ENCODE measurements around the gene TMEM165. TPM values are rescaled to one million over a fixed set of nuclear protein-coding genes. Genes with fewer than 3 reads are reported as not detected.

The TMEM165 gene
- total RNA-seq, 3 donors from 2014 or later (not counting 1 experiment from before 2014, with no cell fraction given) = 86.9 to 113 (median 102) TPM

DNA sequence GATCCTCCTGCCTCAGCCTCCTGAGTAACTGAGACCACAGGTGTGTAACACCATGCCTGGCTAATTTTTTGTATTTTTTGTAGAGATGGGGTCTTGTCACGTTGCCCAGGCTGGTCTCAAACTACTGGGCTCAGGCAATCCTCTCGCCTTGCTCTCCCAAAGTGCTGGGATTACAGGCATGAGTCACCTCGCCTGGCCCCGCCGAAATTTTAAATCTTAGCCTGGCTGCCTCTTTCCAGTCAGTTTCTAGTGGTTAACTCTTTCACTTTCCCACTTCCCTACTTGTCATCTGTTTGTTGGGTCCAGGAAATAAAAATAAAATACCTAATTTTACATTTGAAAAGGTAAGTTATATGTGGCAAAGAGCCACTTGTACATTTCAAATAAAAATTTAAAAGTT, 62.4 kb downstream of the TMEM165 start:
- Mint-ChIP-seq H3K36me3 (peaks cover 7% of the 10 kb centered on the region), H3K27ac (no peak overlapping the region), H3K9me3 (no peaks in the 10 kb centered on the region), H3K4me3 (no peak overlapping the region), H3K27me3 (ENCODE audit: low read depth in 2 of 2) (no peaks in the 10 kb centered on the region), H3K4me1 (no peaks in the 10 kb centered on the region)
- Histone ChIP-seq H3K4me3 (ENCODE audit: low read length) (no peak overlapping the region), H3K27me3 (ENCODE audit: control insufficient read depth, insufficient read depth, low read length) (no peaks in the 10 kb centered on the region), H3K9me3 (ENCODE audit: control insufficient read depth, insufficient read depth, low read length) (no peaks in the 10 kb centered on the region), H3K36me3 (ENCODE audit: control insufficient read depth, insufficient read depth, low read length) (peaks cover 20% of the 10 kb centered on the region), H3K27ac (ENCODE audit: low read length) (no peak overlapping the region), H3K4me1 (ENCODE audit: control insufficient read depth, insufficient read depth, low read length) (no peaks in the 10 kb centered on the region)
- ATAC-seq (no peak), DNase-seq (no peak)
- 98% methylated on average over 5 of the region's 5 CpGs for WGBS (ENCODE audit: insufficient coverage)
- intact Hi-C loops (cut with micrococcal nuclease) = no loop called here
- TF ChIP-seq CTCF (IDR thresholded peaks at IDR 0.05) = no peak

- Histone ChIP-seq H3K9me3 (ENCODE audit: control insufficient read depth, insufficient read depth, low read length) (no peaks in the 10 kb centered on the region), H3K4me1 (ENCODE audit: control insufficient read depth, insufficient read depth, low read length) (no peaks in the 10 kb centered on the region), H3K4me3 (ENCODE audit: low read length) (no peak overlapping the region), H3K36me3 (ENCODE audit: control insufficient read depth, insufficient read depth, low read length) (peaks cover 20% of the 10 kb centered on the region), H3K27me3 (ENCODE audit: control insufficient read depth, insufficient read depth, low read length) (no peaks in the 10 kb centered on the region), H3K27ac (ENCODE audit: low read length) (no peak overlapping the region)
- ATAC-seq (no peak), DNase-seq (no peak)
- Mint-ChIP-seq H3K27me3 (ENCODE audit: low read depth in 2 of 2) (no peaks in the 10 kb centered on the region), H3K4me1 (no peaks in the 10 kb centered on the region), H3K27ac (no peak overlapping the region), H3K4me3 (no peak overlapping the region), H3K9me3 (no peaks in the 10 kb centered on the region), H3K36me3 (peaks cover 7% of the 10 kb centered on the region)
- no peak for TF ChIP-seq CTCF (IDR thresholded peaks at IDR 0.05)
- intact Hi-C loops (cut with micrococcal nuclease) = no loop called here
- 100% methylated on average over 1 of the region's 2 CpGs for WGBS (ENCODE audit: insufficient coverage)
Observed at GRCh38 chr4:55458611-55459010, 62.9 kb downstream of the TMEM165 start.

GRCh38 chr4:55466001-55466400, 70.2 kb downstream of the TMEM165 start:
- Mint-ChIP-seq H3K4me1 (no peaks in the 10 kb centered on the region), H3K36me3 (no peaks in the 10 kb centered on the region), H3K4me3 (no peak overlapping the region), H3K9me3 (no peaks in the 10 kb centered on the region), H3K27ac (no peak overlapping the region), H3K27me3 (ENCODE audit: low read depth in 2 of 2) (no peaks in the 10 kb centered on the region)
- no peaks in the 10 kb centered on the region for H3K9me3 ChIP-seq (ENCODE audit: control insufficient read depth, insufficient read depth, low read length)
- peaks cover 23% of the 10 kb centered on the region for H3K36me3 ChIP-seq (ENCODE audit: control insufficient read depth, insufficient read depth, low read length)
- H3K4me1 ChIP-seq (ENCODE audit: control insufficient read depth, insufficient read depth, low read length) = no peaks in the 10 kb centered on the region
- no peak for DNase-seq
- 91% methylated on average over 3 of the region's 3 CpGs for WGBS (ENCODE audit: insufficient coverage)
- no peaks in the 10 kb centered on the region for H3K27me3 ChIP-seq (ENCODE audit: control insufficient read depth, insufficient read depth, low read length)
- H3K27ac ChIP-seq (ENCODE audit: low read length) = no peak overlapping the region
- intact Hi-C loops (cut with micrococcal nuclease) = no loop called here
- TF ChIP-seq CTCF (IDR thresholded peaks at IDR 0.05) = no peak
- no peak for ATAC-seq
- H3K4me3 ChIP-seq (ENCODE audit: low read length) = no peak overlapping the region

DNA sequence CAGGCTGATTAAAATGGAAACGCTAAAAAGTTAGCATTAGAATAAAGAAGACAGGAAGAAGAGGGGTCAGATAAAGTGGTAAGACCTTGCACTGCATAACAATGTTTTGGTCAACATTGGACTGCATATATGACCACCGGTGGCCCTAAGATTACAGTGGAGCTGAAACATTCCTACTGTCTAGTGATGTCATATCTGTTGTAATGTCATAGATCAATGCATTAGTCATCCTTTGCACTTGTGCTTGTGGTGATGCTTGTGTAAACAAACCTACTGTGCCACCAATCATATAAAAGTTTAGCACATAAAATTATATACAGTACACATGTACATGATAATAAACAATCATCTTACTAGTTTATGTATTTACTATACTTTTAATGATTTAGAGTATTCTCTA, 73.0 kb downstream of the TMEM165 start:
- Histone ChIP-seq H3K36me3 (ENCODE audit: control insufficient read depth, insufficient read depth, low read length) (peaks cover 21% of the 10 kb centered on the region), H3K27ac (ENCODE audit: low read length) (no peak overlapping the region), H3K4me1 (ENCODE audit: control insufficient read depth, insufficient read depth, low read length) (no peaks in the 10 kb centered on the region), H3K27me3 (ENCODE audit: control insufficient read depth, insufficient read depth, low read length) (no peaks in the 10 kb centered on the region), H3K4me3 (ENCODE audit: low read length) (no peak overlapping the region), H3K9me3 (ENCODE audit: control insufficient read depth, insufficient read depth, low read length) (no peaks in the 10 kb centered on the region)
- intact Hi-C loops (cut with micrococcal nuclease) = no loop called here
- H3K4me1 Mint-ChIP-seq = no peaks in the 10 kb centered on the region
- DNase-seq (no peak), ATAC-seq (no peak)
- no peak overlapping the region for H3K4me3 Mint-ChIP-seq
- H3K27me3 Mint-ChIP-seq (ENCODE audit: low read depth in 2 of 2) = no peaks in the 10 kb centered on the region
- peak overlapping the region in 1 of 2 donors; percentile 21 for H3K27ac Mint-ChIP-seq
- H3K9me3 Mint-ChIP-seq = no peaks in the 10 kb centered on the region
- 100% methylated on average over 2 of the region's 2 CpGs for WGBS (ENCODE audit: insufficient coverage)
- TF ChIP-seq CTCF (IDR thresholded peaks at IDR 0.05) = no peak
- peaks cover under 1% of the 10 kb centered on the region for H3K36me3 Mint-ChIP-seq

Measured in natural killer cell (primary cell).